ENCODE measurements around the gene ESRRA.

GRCh38 chr11:64347193-64347867 lies 42.0 kb downstream of the ESRRA start:
- TF ChIP-seq CTCF (IDR thresholded peaks at IDR 0.05) (no peak), POLR2A (IDR thresholded peaks at IDR 0.05) (no peak), EP300 (IDR thresholded peaks at IDR 0.05) (no peak)

All from tibial nerve (tissue), 4 donors.